Astrocyte of the cerebellum (primary cell): ENCODE measurements around the gene CRYM.

Experiments used
- DNase-seq: peaks from one replicate; pipeline ENCODE4 v3.0.0-alpha.2; 2011; ENCODE audit warnings: low read depth
- H3K4me3 ChIP-seq: 2 replicates; pipeline ENCODE4 v1.5.1; 2011; ENCODE audit warnings: mild to moderate bottlenecking, low read depth, low read length, moderate library complexity
- in situ Hi-C: cut with HindIII; loops from 2 replicates; pipeline ENCODE4 v1.10.0; 2017; ENCODE audit warnings: low sequenced_read_pairs
- TF ChIP-seq, protein P1 (sequence below): IDR thresholded peaks from 2 replicates; pipeline ENCODE4 v1.5.1; 2012; ENCODE audit warnings: low read length, low read depth, moderate library complexity, mild to moderate bottlenecking; ENCODE audit errors: missing control alignments

Gene CRYM

DNA sequence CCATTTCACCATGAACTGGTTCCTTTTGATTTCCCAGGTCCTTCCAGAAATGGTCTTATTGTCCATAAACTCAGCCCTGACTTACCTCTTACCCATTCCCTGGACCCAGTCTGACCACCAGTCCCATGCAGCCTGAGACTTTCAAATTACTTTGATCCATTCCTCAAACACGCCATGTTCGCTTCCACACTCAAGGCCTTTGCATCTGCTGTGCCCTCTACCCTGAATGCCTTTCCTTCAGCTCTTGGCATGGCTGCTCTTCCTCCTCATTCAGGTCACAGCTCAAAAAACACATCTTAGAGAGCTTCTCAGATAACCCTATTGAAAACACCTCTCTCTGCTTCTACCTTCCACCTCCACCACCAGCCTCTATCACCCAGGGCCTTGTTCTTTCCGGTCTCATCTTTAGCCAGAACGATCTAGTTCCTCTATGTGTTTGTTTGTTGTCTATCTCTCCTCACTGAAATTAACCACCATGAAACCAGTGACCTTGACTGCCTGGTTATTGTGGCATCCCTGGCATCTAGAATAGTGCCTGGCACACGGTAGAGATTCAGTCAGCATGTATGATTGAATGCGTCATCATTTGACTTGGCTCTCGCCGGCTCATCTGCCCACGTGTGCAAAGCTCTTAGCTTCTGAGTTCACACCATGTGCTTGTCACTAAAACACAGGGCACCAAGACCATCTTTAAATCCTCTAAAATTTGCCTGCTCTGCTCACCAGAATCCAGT lies 12.8 kb downstream of the CRYM start:
- in situ Hi-C loops: loop anchor here (5.0 kb wide), 1 partner anchor 33 kb away; the partner anchor contains the start of gene ANKS4B
- H3K4me3 ChIP-seq: no peak overlapping the region
- TF ChIP-seq, protein P1, sequence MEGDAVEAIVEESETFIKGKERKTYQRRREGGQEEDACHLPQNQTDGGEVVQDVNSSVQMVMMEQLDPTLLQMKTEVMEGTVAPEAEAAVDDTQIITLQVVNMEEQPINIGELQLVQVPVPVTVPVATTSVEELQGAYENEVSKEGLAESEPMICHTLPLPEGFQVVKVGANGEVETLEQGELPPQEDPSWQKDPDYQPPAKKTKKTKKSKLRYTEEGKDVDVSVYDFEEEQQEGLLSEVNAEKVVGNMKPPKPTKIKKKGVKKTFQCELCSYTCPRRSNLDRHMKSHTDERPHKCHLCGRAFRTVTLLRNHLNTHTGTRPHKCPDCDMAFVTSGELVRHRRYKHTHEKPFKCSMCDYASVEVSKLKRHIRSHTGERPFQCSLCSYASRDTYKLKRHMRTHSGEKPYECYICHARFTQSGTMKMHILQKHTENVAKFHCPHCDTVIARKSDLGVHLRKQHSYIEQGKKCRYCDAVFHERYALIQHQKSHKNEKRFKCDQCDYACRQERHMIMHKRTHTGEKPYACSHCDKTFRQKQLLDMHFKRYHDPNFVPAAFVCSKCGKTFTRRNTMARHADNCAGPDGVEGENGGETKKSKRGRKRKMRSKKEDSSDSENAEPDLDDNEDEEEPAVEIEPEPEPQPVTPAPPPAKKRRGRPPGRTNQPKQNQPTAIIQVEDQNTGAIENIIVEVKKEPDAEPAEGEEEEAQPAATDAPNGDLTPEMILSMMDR: no peak
- no peak for DNase-seq

DNA sequence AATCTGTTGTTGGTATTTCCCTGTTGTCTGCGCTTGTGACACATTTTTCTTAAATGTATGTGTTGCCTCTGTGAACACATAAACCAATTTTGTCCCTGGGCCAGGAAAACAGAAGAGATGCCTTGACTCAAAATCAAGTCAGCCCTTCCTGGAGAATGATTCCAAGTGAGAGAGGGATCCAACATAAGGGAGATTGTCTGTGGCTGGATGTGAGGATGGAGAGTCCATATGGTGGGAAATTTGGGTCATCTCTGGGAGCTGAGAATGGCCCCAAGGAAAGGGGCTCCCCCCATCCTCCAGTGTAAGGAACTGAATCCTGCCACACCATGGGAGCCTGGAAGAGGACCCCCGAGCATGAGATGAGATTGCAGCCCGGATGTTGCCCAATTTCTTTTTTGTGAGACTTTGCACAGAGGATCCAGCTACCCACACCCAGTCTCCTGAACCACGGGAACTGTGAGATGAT lies 13.5 kb downstream of the CRYM start:
- no peak for DNase-seq
- in situ Hi-C loops: loop anchor here (5.0 kb wide), 1 partner anchor 32 kb away; the partner anchor contains the start of gene ANKS4B

DNA sequence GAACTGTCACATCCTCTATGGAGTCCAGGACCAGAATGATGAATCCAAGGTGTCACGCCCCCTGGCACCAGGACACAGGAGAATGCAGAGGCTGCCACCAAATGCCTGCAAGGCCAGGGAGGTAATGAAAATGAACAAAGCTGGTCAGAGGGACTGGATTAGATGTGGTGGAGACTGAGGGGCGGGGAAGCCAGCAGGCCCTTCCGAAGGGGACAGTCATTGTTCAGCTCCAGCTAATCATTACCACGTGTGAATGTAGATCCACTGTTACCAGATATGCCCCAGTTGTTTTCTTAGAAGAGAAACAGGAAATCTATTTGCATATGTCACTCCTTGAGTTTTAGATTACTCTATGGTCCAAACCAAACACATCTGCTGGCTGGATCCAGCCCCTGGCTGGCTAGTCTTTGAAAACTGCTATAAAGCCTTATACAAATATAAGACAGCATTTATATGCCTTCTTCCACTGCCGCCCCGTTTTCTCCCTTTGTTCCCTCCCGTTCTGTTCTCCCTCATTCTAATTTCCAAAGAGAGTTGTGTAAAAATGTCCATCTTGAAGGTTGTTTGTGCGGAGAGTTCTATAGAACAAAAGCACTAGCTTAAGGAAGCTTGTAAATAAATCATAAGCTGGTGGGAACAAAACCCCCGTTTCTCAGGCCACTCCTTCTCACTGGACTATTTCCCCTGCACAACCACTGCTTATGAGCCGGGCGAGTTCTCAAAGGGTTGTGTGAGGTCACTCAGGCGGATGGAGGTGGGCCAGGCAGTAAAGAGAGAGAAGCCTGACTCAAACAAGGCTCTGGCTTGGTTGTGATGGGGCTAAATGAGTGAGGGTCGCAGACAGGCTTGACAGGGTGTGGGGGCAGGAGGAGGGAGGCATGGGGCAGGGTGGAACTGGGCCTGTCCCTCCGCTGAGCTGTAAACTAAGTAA lies 14.2 kb downstream of the CRYM start:
- H3K4me3 ChIP-seq: no peak overlapping the region
- no peak for DNase-seq
- in situ Hi-C loops: no loop called here
- TF ChIP-seq, protein P1: no peak

More for the DNA sequence above, 13.5 kb downstream of the CRYM start:
- TF ChIP-seq, protein P1: no peak
- no peak overlapping the region for H3K4me3 ChIP-seq

DNA sequence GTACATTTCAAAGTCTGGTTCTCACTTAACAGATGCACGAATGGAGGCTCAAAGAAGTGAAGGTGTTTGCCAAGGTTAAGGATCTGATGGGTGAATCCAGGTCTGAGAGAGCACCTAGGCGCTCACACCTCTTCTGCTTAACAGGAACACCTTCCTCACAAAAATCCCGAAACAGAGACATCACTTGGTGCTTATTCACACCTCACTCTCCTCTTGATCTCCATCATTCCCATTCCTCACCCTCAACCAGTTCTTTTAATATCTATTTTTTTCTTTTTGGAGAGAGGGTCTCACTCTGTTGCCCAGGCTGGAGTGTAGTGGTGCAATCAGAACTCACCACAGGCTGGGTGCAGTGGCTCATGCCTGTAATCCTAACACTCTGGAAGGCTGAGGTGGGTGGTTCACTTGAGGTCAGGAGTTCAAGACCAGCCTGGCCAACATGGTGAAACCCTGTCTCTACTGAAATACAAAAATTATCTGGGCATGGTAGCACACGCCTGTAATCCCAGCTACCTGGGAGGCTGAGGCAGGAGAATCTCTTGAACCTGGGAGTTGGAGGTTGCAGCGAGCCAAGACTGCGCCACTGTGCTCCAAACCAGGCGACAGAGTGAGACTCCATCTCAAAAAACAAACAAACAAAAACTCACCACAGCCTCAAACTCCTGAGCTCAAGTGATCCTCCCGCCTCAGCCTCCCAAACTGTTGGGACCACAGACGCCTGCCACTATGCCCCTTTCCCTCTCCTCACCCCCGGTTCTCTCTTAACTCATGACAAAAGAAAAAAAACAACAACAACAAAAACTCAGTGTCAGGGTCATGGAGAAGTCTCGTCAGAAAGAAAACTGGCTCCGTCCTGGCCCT lies 15.1 kb downstream of the CRYM start:
- TF ChIP-seq, protein P1: no peak
- no peak overlapping the region for H3K4me3 ChIP-seq
- in situ Hi-C loops: no loop called here
- DNase-seq: no peak

GRCh38 chr16:21260870-21261791 lies 17.0 kb downstream of the CRYM start:
- TF ChIP-seq, protein P1: no peak
- H3K4me3 ChIP-seq: no peak overlapping the region
- in situ Hi-C loops: no loop called here
- DNase-seq: no peak
